Activated CD4-positive, CD25-positive, alpha-beta regulatory T cell treated with anti-CD3 and anti-CD28 coated beads, Interleukin-2, amount 50 U/mL, for 16 hours (primary cell): ENCODE results near the gene SH3PXD2A.
"Not testable (repeated sequence)": the region's sequence is repeated elsewhere in the genome, so short reads cannot be mapped to it uniquely, and the experiment has no call there.

ENCODE experiments used
- DNase-seq: peaks from one replicate; pipeline ENCODE4 v3.0.0-alpha.2; 2020; ENCODE audit warnings: low read depth, low spot score

Gene SH3PXD2A

DNA sequence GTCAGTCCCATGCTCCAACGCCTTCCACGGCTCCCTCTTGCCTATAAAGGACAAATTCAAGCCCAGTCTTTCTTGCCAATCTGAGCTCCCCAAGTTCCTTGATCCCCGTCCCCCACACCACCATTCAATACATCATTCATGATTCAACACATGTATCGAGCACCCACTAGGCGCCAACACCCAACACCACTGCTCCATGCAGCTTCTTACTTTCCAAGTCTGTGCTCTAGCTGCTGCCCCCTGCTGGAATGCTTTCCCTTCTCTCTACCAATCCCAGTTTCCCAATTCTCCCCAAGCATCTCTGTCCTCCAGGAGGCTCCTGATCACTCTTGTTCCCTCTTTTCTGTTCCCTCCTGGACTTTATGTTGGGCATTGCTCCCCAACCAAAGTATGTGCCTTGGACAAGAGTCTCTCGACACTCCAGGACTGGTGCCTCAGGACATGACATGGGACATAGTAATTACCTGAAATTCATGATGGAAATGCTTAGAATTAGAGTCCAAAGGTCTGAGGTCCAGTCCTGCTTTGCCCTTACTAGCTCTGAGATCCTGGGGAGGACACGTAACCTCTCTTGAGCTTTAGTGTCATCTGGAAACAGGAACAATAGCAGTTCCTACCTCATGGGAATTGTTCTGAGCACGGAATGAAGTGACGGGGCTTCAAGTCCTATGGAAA, 189.2 kb downstream of the SH3PXD2A start:
- DNase-seq: no peak

GRCh38 chr10:103665162-103665889, 190.1 kb downstream of the SH3PXD2A start:
- no peak for DNase-seq

DNA sequence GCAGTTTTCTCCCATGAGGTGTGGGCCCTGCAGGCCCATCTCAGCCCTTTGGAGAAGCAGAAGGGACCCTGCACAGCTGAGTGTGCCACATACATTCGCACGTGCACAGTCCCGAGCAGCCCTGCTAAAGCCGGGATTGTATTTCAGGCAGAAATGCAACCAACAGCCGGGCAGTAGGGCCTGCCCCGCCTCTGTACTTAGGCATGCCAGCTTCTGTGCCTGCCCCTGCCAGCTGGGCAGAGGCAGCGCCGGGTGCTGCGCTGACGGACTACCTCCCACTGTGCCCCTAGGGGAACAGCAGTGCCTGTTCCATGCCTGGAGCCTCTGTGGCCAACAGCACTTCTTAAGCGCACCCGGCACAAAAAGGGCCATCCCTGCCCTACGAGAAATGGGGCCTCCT, 191.6 kb downstream of the SH3PXD2A start:
- no peak for DNase-seq

GRCh38 chr10:103663236-103663635, 192.1 kb downstream of the SH3PXD2A start:
- no peak for DNase-seq

DNA sequence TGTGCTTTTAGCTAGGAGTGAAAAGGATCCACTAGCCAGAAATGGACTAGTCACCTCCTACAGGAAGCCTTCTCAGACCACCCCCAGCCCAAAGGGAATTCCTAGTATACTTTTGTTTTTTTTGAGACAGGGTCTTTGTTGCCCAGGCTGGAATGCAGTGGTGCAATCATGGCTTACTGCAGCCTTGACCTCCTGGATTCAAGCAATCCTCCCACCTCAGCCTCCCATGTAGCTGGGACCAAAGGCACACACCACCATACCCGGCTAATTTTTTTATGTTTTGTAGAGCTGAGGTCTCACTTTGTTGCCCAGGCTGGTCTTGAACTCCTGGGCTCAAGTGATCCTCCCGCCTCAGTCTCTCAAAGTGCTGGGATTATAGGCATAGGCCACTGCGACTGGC, 192.7 kb downstream of the SH3PXD2A start:
- not testable (repeated sequence) for DNase-seq

- peak; percentile 11 for DNase-seq
Observed at GRCh38 chr10:103661198-103661950, 194.0 kb downstream of the SH3PXD2A start.

- no peak for DNase-seq
Observed at GRCh38 chr10:103660364-103661197, 194.8 kb downstream of the SH3PXD2A start.

DNA sequence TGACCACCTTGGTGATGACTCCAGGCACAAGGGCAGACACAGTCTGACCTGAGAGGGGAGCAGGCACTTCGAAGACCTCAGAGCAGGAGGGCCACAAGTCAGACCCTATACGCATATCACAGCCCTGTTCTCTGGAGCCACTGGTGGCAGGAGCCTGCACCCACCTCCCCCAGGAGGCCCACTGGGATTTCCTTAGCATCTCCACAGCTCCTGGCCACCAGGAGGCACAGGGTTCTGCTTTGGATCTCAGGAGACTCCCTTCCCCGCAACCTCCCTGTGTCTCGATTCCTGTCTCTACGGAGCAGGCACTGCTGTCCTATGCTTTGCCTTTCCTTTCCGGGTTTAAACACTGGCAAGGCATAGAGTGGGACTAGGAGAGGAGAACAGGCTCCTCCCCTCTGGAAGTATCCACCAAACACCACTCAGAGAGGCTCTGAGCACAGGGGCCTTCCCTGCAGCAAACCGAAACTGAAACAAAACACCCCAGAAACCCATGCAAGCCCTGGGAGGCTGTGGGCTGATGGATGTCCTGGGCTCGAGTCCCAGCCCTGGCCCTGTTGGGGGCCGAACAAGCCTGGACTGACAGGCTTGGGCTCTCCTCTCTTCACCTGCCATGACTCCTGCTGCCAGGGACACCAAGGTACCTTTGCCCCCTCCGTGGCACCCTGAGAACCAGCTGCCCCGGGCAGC, 195.6 kb downstream of the SH3PXD2A start:
- peak; percentile 28 for DNase-seq

GRCh38 chr10:103658049-103658577, 197.3 kb downstream of the SH3PXD2A start:
- no peak for DNase-seq

GRCh38 chr10:103657061-103657591, 198.2 kb downstream of the SH3PXD2A start:
- no peak for DNase-seq

- DNase-seq: no peak
Observed at GRCh38 chr10:103654925-103655324, 200.5 kb downstream of the SH3PXD2A start.

DNA sequence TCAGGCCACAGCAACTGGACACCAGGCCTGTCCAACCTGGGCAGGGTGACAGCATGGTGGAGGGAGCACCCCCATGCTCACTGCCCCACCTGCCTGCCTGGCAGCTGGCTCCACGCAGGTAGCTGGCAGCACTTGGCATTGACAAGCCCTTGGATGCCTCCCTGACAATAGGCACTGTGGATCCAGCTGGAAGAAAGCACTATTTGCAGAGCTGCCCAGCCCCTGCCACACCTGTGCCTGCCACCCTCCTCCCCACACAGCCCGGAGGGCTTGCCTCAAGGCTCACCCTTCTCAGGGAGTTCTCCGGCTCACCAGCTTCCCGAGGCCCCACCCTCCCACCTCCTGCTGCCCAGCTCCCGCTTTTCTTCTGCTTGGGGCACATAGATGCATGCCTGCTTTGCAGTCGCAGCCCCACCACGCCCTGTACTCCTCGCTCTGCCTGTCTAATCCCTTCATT, 201.8 kb downstream of the SH3PXD2A start:
- DNase-seq: no peak

DNA sequence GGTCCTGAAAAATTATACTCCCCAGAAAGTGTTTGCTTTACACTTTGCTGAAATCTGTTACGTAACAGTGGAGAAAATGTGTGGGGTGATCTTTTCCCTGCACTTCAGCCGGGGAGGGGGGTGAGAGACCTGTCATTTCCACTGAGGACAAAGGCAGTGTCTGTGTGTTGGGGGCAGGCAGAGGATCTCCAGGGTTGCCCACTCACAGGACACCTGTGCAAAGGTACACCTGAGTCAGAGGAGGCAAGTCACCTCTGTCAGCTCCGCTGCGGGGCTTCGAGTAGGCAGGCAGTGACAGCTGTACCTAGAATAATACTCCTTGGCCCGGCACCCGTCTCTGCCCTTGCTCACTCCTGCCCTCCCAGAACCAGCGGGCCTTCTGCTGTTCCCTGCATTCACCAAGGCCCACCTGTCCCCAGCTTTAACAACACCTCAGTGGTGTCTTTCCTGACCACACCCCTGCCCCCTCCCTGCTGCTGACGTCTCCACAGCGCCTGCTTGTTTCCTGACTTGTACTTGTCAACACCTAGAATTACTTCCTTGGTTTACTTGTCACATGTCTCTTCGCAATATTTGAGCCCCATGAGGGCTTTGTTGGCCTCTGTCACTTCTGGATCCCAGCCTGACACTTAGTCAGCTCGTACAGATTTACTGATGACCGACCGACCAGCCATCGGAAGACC, 202.6 kb downstream of the SH3PXD2A start:
- no peak for DNase-seq

- no peak for DNase-seq
Observed at GRCh38 chr10:103651783-103652476, 203.4 kb downstream of the SH3PXD2A start.

- DNase-seq: no peak
Observed at GRCh38 chr10:103651333-103651732, 204.0 kb downstream of the SH3PXD2A start.

- no peak for DNase-seq
Observed at GRCh38 chr10:103649654-103650423, 205.5 kb downstream of the SH3PXD2A start.

DNA sequence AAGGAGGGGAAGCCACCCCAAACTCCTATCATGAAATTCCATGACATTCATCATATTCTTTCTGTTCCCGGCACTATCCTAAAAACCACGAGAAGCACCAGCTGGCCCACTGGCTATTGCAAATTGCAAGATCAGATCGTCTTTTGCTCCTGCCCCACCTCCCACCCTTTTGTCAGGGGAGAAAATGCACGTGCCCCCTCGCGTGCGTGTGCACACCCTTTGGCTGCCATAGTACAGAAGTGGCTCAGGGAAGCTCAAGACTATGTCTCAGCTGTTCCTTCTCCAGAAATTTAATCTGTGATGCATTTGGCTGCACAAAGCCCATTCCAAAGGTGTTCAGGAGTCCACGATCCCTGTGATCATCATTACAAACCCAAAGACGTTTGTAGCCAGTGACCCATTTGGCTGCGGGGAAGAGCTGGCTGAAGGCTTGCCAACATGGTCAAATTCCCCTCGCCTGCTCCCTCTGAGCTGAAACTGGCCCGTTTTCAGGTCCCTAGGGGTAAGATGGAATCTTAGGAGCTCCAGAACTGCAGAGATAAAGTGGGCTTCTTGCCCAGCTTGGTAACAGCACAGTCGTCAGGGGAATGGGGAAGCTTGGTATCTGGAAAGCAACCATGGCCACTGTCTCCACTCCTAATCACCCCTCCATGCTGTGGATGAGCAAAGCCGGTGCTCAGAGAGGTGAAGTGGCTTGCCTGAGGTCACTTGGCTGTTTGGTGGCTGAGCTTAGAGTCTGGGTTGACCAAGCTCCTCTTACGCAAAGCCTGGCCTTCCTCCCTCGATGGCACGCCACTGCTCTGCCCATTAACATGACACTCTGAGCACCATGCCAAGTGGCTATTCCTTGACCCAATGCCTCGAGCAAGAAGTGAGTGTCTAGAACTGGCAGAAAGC, 206.5 kb downstream of the SH3PXD2A start:
- DNase-seq: no peak
